ENCODE results near the gene B3GALNT1.

Gene B3GALNT1
- 0 to 0.17 (median 0) reads per million in 3 donors for total RNA-seq

GRCh38 chr3:161104561-161105551 lies at the start of gene B3GALNT1:
B3GALNT1 (minus strand) TSS chr3:161105349; CDS start chr3:161086754, 18,595 bp downstream.
- no peaks in the 10 kb centered on the region for H3K9me3 ChIP-seq (ENCODE audit: control insufficient read depth, low read length)
- DNase-seq, result no peak
- no peak within 1 kb of the TSS for H3K27ac ChIP-seq (ENCODE audit: insufficient read depth, low read length, poor library complexity, severe bottlenecking)
- H3K27me3 ChIP-seq (replicated peaks; ENCODE audit: control insufficient read depth, insufficient read depth, low read length, poor library complexity, severe bottlenecking), result no peaks in the 10 kb centered on the region
- H3K4me3 ChIP-seq (ENCODE audit: insufficient read depth, low read depth, low read length, poor library complexity, severe bottlenecking), result peak within 1 kb of the TSS; percentile 39
- no peaks in the 10 kb centered on the region for H3K36me3 ChIP-seq (ENCODE audit: control insufficient read depth, insufficient read depth, low read length)
- peaks cover 3% of the 10 kb centered on the region for H3K4me1 ChIP-seq (ENCODE audit: control insufficient read depth, insufficient read depth, low read length, poor library complexity, severe bottlenecking)

GRCh38 chr3:161153480-161153879 lies 48.3 kb upstream of the B3GALNT1 start:
- H3K27ac ChIP-seq (ENCODE audit: insufficient read depth, low read length, poor library complexity, severe bottlenecking), result no peak overlapping the region
- no peaks in the 10 kb centered on the region for H3K27me3 ChIP-seq (replicated peaks; ENCODE audit: control insufficient read depth, insufficient read depth, low read length, poor library complexity, severe bottlenecking)
- H3K36me3 ChIP-seq (ENCODE audit: control insufficient read depth, insufficient read depth, low read length), result no peaks in the 10 kb centered on the region
- H3K4me1 ChIP-seq (ENCODE audit: control insufficient read depth, insufficient read depth, low read length, poor library complexity, severe bottlenecking), result no peaks in the 10 kb centered on the region
- no peak for DNase-seq
- no peak overlapping the region for H3K4me3 ChIP-seq (ENCODE audit: insufficient read depth, low read depth, low read length, poor library complexity, severe bottlenecking)
- H3K9me3 ChIP-seq (ENCODE audit: control insufficient read depth, low read length), result no peaks in the 10 kb centered on the region

- no peaks in the 10 kb centered on the region for H3K9me3 ChIP-seq (ENCODE audit: control insufficient read depth, low read length)
- H3K27ac ChIP-seq (ENCODE audit: insufficient read depth, low read length, poor library complexity, severe bottlenecking), result no peak overlapping the region
- no peaks in the 10 kb centered on the region for H3K4me1 ChIP-seq (ENCODE audit: control insufficient read depth, insufficient read depth, low read length, poor library complexity, severe bottlenecking)
- H3K27me3 ChIP-seq (replicated peaks; ENCODE audit: control insufficient read depth, insufficient read depth, low read length, poor library complexity, severe bottlenecking), result no peaks in the 10 kb centered on the region
- H3K4me3 ChIP-seq (ENCODE audit: insufficient read depth, low read depth, low read length, poor library complexity, severe bottlenecking), result no peak overlapping the region
- no peak for DNase-seq
- no peaks in the 10 kb centered on the region for H3K36me3 ChIP-seq (ENCODE audit: control insufficient read depth, insufficient read depth, low read length)
These were observed 44.9 kb upstream of the B3GALNT1 start for GRCh38 chr3:161150001-161150525.

- H3K36me3 ChIP-seq (ENCODE audit: control insufficient read depth, insufficient read depth, low read length), result no peaks in the 10 kb centered on the region
- no peaks in the 10 kb centered on the region for H3K4me1 ChIP-seq (ENCODE audit: control insufficient read depth, insufficient read depth, low read length, poor library complexity, severe bottlenecking)
- no peaks in the 10 kb centered on the region for H3K27me3 ChIP-seq (replicated peaks; ENCODE audit: control insufficient read depth, insufficient read depth, low read length, poor library complexity, severe bottlenecking)
- no peak for DNase-seq
- no peaks in the 10 kb centered on the region for H3K9me3 ChIP-seq (ENCODE audit: control insufficient read depth, low read length)
- no peak overlapping the region for H3K27ac ChIP-seq (ENCODE audit: insufficient read depth, low read length, poor library complexity, severe bottlenecking)
- no peak overlapping the region for H3K4me3 ChIP-seq (ENCODE audit: insufficient read depth, low read depth, low read length, poor library complexity, severe bottlenecking)
These were observed 44.4 kb upstream of the B3GALNT1 start for GRCh38 chr3:161149529-161149928.

- Histone ChIP-seq H3K4me3 (ENCODE audit: insufficient read depth, low read depth, low read length, poor library complexity, severe bottlenecking) (no peak overlapping the region), H3K27ac (ENCODE audit: insufficient read depth, low read length, poor library complexity, severe bottlenecking) (no peak overlapping the region), H3K9me3 (ENCODE audit: control insufficient read depth, low read length) (no peaks in the 10 kb centered on the region), H3K27me3 (replicated peaks; ENCODE audit: control insufficient read depth, insufficient read depth, low read length, poor library complexity, severe bottlenecking) (no peaks in the 10 kb centered on the region), H3K36me3 (ENCODE audit: control insufficient read depth, insufficient read depth, low read length) (no peaks in the 10 kb centered on the region), H3K4me1 (ENCODE audit: control insufficient read depth, insufficient read depth, low read length, poor library complexity, severe bottlenecking) (no peaks in the 10 kb centered on the region)
- DNase-seq, result no peak
These were observed 43.8 kb upstream of the B3GALNT1 start for GRCh38 chr3:161148832-161149475.

GRCh38 chr3:161142486-161142885 lies 37.3 kb upstream of the B3GALNT1 start:
- no peak for DNase-seq
- H3K36me3 ChIP-seq (ENCODE audit: control insufficient read depth, insufficient read depth, low read length), result no peaks in the 10 kb centered on the region
- no peaks in the 10 kb centered on the region for H3K4me1 ChIP-seq (ENCODE audit: control insufficient read depth, insufficient read depth, low read length, poor library complexity, severe bottlenecking)
- no peak overlapping the region for H3K27ac ChIP-seq (ENCODE audit: insufficient read depth, low read length, poor library complexity, severe bottlenecking)
- H3K4me3 ChIP-seq (ENCODE audit: insufficient read depth, low read depth, low read length, poor library complexity, severe bottlenecking), result no peak overlapping the region
- no peaks in the 10 kb centered on the region for H3K27me3 ChIP-seq (replicated peaks; ENCODE audit: control insufficient read depth, insufficient read depth, low read length, poor library complexity, severe bottlenecking)
- H3K9me3 ChIP-seq (ENCODE audit: control insufficient read depth, low read length), result no peaks in the 10 kb centered on the region

GRCh38 chr3:161139686-161140085 lies 34.5 kb upstream of the B3GALNT1 start:
- DNase-seq, result no peak
- H3K4me3 ChIP-seq (ENCODE audit: insufficient read depth, low read depth, low read length, poor library complexity, severe bottlenecking), result no peak overlapping the region
- no peaks in the 10 kb centered on the region for H3K9me3 ChIP-seq (ENCODE audit: control insufficient read depth, low read length)
- no peaks in the 10 kb centered on the region for H3K4me1 ChIP-seq (ENCODE audit: control insufficient read depth, insufficient read depth, low read length, poor library complexity, severe bottlenecking)
- H3K27me3 ChIP-seq (replicated peaks; ENCODE audit: control insufficient read depth, insufficient read depth, low read length, poor library complexity, severe bottlenecking), result no peaks in the 10 kb centered on the region
- no peaks in the 10 kb centered on the region for H3K36me3 ChIP-seq (ENCODE audit: control insufficient read depth, insufficient read depth, low read length)
- no peak overlapping the region for H3K27ac ChIP-seq (ENCODE audit: insufficient read depth, low read length, poor library complexity, severe bottlenecking)

- DNase-seq, result no peak
- H3K36me3 ChIP-seq (ENCODE audit: control insufficient read depth, insufficient read depth, low read length), result no peaks in the 10 kb centered on the region
- H3K9me3 ChIP-seq (ENCODE audit: control insufficient read depth, low read length), result no peaks in the 10 kb centered on the region
- H3K27me3 ChIP-seq (replicated peaks; ENCODE audit: control insufficient read depth, insufficient read depth, low read length, poor library complexity, severe bottlenecking), result no peaks in the 10 kb centered on the region
- H3K4me3 ChIP-seq (ENCODE audit: insufficient read depth, low read depth, low read length, poor library complexity, severe bottlenecking), result no peak overlapping the region
- no peaks in the 10 kb centered on the region for H3K4me1 ChIP-seq (ENCODE audit: control insufficient read depth, insufficient read depth, low read length, poor library complexity, severe bottlenecking)
- no peak overlapping the region for H3K27ac ChIP-seq (ENCODE audit: insufficient read depth, low read length, poor library complexity, severe bottlenecking)
These were observed 32.1 kb upstream of the B3GALNT1 start for GRCh38 chr3:161137260-161137659.

GRCh38 chr3:161132391-161132790 lies 27.2 kb upstream of the B3GALNT1 start:
- Histone ChIP-seq H3K27me3 (replicated peaks; ENCODE audit: control insufficient read depth, insufficient read depth, low read length, poor library complexity, severe bottlenecking) (no peaks in the 10 kb centered on the region), H3K4me3 (ENCODE audit: insufficient read depth, low read depth, low read length, poor library complexity, severe bottlenecking) (no peak overlapping the region), H3K27ac (ENCODE audit: insufficient read depth, low read length, poor library complexity, severe bottlenecking) (no peak overlapping the region), H3K4me1 (ENCODE audit: control insufficient read depth, insufficient read depth, low read length, poor library complexity, severe bottlenecking) (no peaks in the 10 kb centered on the region), H3K36me3 (ENCODE audit: control insufficient read depth, insufficient read depth, low read length) (no peaks in the 10 kb centered on the region), H3K9me3 (ENCODE audit: control insufficient read depth, low read length) (no peaks in the 10 kb centered on the region)
- DNase-seq, result no peak

- Histone ChIP-seq H3K36me3 (ENCODE audit: control insufficient read depth, insufficient read depth, low read length) (no peaks in the 10 kb centered on the region), H3K27me3 (replicated peaks; ENCODE audit: control insufficient read depth, insufficient read depth, low read length, poor library complexity, severe bottlenecking) (no peaks in the 10 kb centered on the region), H3K4me1 (ENCODE audit: control insufficient read depth, insufficient read depth, low read length, poor library complexity, severe bottlenecking) (no peaks in the 10 kb centered on the region), H3K4me3 (ENCODE audit: insufficient read depth, low read depth, low read length, poor library complexity, severe bottlenecking) (no peak overlapping the region), H3K9me3 (ENCODE audit: control insufficient read depth, low read length) (no peaks in the 10 kb centered on the region), H3K27ac (ENCODE audit: insufficient read depth, low read length, poor library complexity, severe bottlenecking) (no peak overlapping the region)
- DNase-seq, result no peak
These were observed 21.3 kb upstream of the B3GALNT1 start for GRCh38 chr3:161126495-161126894.
